HEK293 (cell line): ENCODE measurements around the gene IRF3.

Experiments used
- CTCF ChIA-PET: fragments of 350-600 bp; formaldehyde crosslinking; extraction: SDS; loops from one replicate; lab custom pipeline; 2021; ENCODE audit warnings: antibody characterized with exemption; lab: Yijun Ruan, JAX
- POLR2A ChIA-PET: fragments of 300-600 bp; formaldehyde crosslinking; extraction: SDS; loops from one replicate; lab custom pipeline; 2020; ENCODE audit warnings: antibody characterized with exemption, inconsistent platforms; lab: Yijun Ruan, JAX
- H3K27ac ChIP-seq: fragments of 200-500 bp; sonication (Bioruptor generic); 2 replicates; pipeline ENCODE4 v1.5.1; 2014; ENCODE audit warnings: low read depth, low read length, control low read depth, inconsistent platforms; ENCODE audit errors: extremely low read depth
- H3K36me3 ChIP-seq, 2 experiments: fragments of 200-500 bp in 1 of 2; sonication (Bioruptor generic) in 1 of 2; 1 replicate in 1 of 2; 2 replicates in 1 of 2; pipeline ENCODE4 v1.5.1; 2014 to 2017; ENCODE audit warnings: inconsistent platforms in 2 of 2, low read length in 2 of 2; ENCODE audit not compliant: control insufficient read depth in 2 of 2, insufficient read depth in 1 of 2
- H3K4me1 ChIP-seq: fragments of 200-500 bp; sonication (Bioruptor generic); 2 replicates; pipeline ENCODE4 v1.5.1; 2014; ENCODE audit warnings: mild to moderate bottlenecking, low read length, inconsistent platforms; ENCODE audit not compliant: control insufficient read depth, insufficient read depth
- H3K4me3 ChIP-seq: 2 replicates; pipeline ENCODE4 v1.5.1; 2011; ENCODE audit warnings: low read depth, mild to moderate bottlenecking, control low read depth, low read length, moderate library complexity
- H3K9me3 ChIP-seq: fragments of 200-500 bp; sonication (Bioruptor generic); 2 replicates; pipeline ENCODE4 v1.5.1; 2014; ENCODE audit warnings: low read depth, low read length, inconsistent platforms; ENCODE audit not compliant: control insufficient read depth, insufficient read depth
- BCL11B ChIP-seq: fragments of 450-650 bp; formaldehyde crosslinking; IDR thresholded peaks from 2 replicates; pipeline ENCODE4 v1.5.1; 2016; ENCODE audit warnings: low read depth, missing biosample characterization, missing genetic modification characterization
- HIC1 ChIP-seq: fragments of 450-650 bp; formaldehyde crosslinking; IDR thresholded peaks from 2 replicates; pipeline ENCODE4 v1.5.1; 2016; ENCODE audit warnings: missing biosample characterization, missing genetic modification characterization
- KLF8 ChIP-seq: fragments of 450-650 bp; formaldehyde crosslinking; IDR thresholded peaks from 2 replicates; pipeline ENCODE4 v1.5.1; 2016; ENCODE audit warnings: missing biosample characterization, missing genetic modification characterization
- MYNN ChIP-seq: fragments of 450-650 bp; formaldehyde crosslinking; IDR thresholded peaks from 2 replicates; pipeline ENCODE4 v1.5.1; 2016; ENCODE audit warnings: missing biosample characterization, missing genetic modification characterization, borderline replicate concordance
- MZF1 ChIP-seq: fragments of 450-650 bp; formaldehyde crosslinking; IDR thresholded peaks from 2 replicates; pipeline ENCODE4 v1.5.1; 2017; ENCODE audit warnings: missing biosample characterization, missing genetic modification characterization, borderline replicate concordance
- SCRT1 ChIP-seq: fragments of 450-650 bp; formaldehyde crosslinking; IDR thresholded peaks from 2 replicates; pipeline ENCODE4 v1.5.1; 2016; ENCODE audit warnings: missing biosample characterization, missing genetic modification characterization, borderline replicate concordance
- SP3 ChIP-seq: fragments of 450-650 bp; formaldehyde crosslinking; IDR thresholded peaks from 2 replicates; pipeline ENCODE4 v1.5.1; 2016; ENCODE audit warnings: missing biosample characterization, missing genetic modification characterization
- ZBTB17 ChIP-seq: fragments of 450-650 bp; formaldehyde crosslinking; IDR thresholded peaks from 2 replicates; pipeline ENCODE4 v1.5.1; 2016; ENCODE audit warnings: missing biosample characterization, missing genetic modification characterization
- ZNF133 ChIP-seq: fragments of 450-650 bp; formaldehyde crosslinking; IDR thresholded peaks from 2 replicates; pipeline ENCODE4 v1.5.1; 2016; ENCODE audit warnings: missing biosample characterization, missing genetic modification characterization
- ZNF148 ChIP-seq: fragments of 450-650 bp; formaldehyde crosslinking; IDR thresholded peaks from 2 replicates; pipeline ENCODE4 v1.5.0; 2017; ENCODE audit warnings: missing biosample characterization, missing genetic modification characterization, borderline replicate concordance
- ZNF16 ChIP-seq: fragments of 450-650 bp; formaldehyde crosslinking; IDR thresholded peaks from 2 replicates; pipeline ENCODE4 v1.5.1; 2016; ENCODE audit warnings: low read depth, missing biosample characterization, missing genetic modification characterization
- ZNF175 ChIP-seq: fragments of 450-650 bp; formaldehyde crosslinking; IDR thresholded peaks from 2 replicates; pipeline ENCODE4 v1.5.1; 2016; ENCODE audit warnings: missing biosample characterization, missing genetic modification characterization
- ZNF202 ChIP-seq: fragments of 450-650 bp; formaldehyde crosslinking; IDR thresholded peaks from 2 replicates; pipeline ENCODE4 v1.5.1; 2016; ENCODE audit warnings: missing biosample characterization, missing genetic modification characterization, borderline replicate concordance
- ZNF214 ChIP-seq: fragments of 450-650 bp; formaldehyde crosslinking; IDR thresholded peaks from 2 replicates; pipeline ENCODE4 v1.5.1; 2017; ENCODE audit warnings: missing biosample characterization, mild to moderate bottlenecking, missing genetic modification characterization, borderline replicate concordance
- ZNF398 ChIP-seq: fragments of 450-650 bp; formaldehyde crosslinking; IDR thresholded peaks from 2 replicates; pipeline ENCODE4 v1.5.1; 2017; ENCODE audit warnings: missing biosample characterization, missing genetic modification characterization
- ZSCAN4 ChIP-seq: fragments of 450-650 bp; formaldehyde crosslinking; IDR thresholded peaks from 2 replicates; pipeline ENCODE4 v1.5.1; 2017; ENCODE audit warnings: missing biosample characterization, missing genetic modification characterization

The IRF3 gene

GRCh38 chr19:49687150-49687549 is 21.5 kb upstream of the IRF3 start (continued):
- no peak for TF ChIP-seq ZSCAN4 (tag by site-specific recombination)
- TF ChIP-seq ZNF148 (tag by site-specific recombination), result no peak
- no peak for TF ChIP-seq HIC1
- TF ChIP-seq ZNF398 (tag by site-specific recombination), result no peak
- no peak for TF ChIP-seq ZNF214 (tag by site-specific recombination)
- TF ChIP-seq ZNF16, result no peak
- no peak for TF ChIP-seq BCL11B (tag by site-specific recombination)
- no peak for TF ChIP-seq ZNF175 (tag by site-specific recombination)

GRCh38 chr19:49686503-49687088 is 20.9 kb upstream of the IRF3 start:
- H3K27ac ChIP-seq, result no peak overlapping the region
- H3K4me1 ChIP-seq, result peaks cover 8% of the 10 kb centered on the region
- no peaks in the 10 kb centered on the region for H3K9me3 ChIP-seq
- TF ChIP-seq ZNF202 (tag by site-specific recombination), result no peak
- no peak for TF ChIP-seq MYNN
- no peak for TF ChIP-seq ZBTB17 (tag by site-specific recombination)
- TF ChIP-seq MZF1, result no peak
- TF ChIP-seq KLF8 (tag by site-specific recombination), result no peak
- TF ChIP-seq SCRT1, result no peak
- no peak for TF ChIP-seq SP3 (tag by site-specific recombination)
- no peak for TF ChIP-seq ZNF133
- H3K36me3 ChIP-seq, result peaks cover 34 to 71% of the 10 kb centered on the region in 2 experiments
- CTCF ChIA-PET, result interaction anchor here (0.6 kb wide), 2 partner anchors 15 to 180 kb away, joined by 3 read pairs; no protein-coding TSS in a partner anchor
- no peak overlapping the region for H3K4me3 ChIP-seq
- POLR2A ChIA-PET, result interaction anchor here (1.9 kb wide), 1 partner anchor 11 kb away, joined by 6 read pairs; no protein-coding TSS in a partner anchor
